Measurements from ENCODE around the gene ATP6V0E1. TPM values are rescaled to one million over a fixed set of nuclear protein-coding genes. Genes with fewer than 3 reads are reported as not detected.

The ATP6V0E1 gene
- total and polyA plus RNA-seq, 2 of the 8 experiments (the other 6 are each of a cell fraction or from before 2014, with no cell fraction given), result 108 to 134 TPM

- H3K4me2 ChIP-seq (ENCODE audit: insufficient read depth in 1 of 2, low read depth in 2 of 2, low read length in 2 of 2), result no peak overlapping the region
- H2AK5ac ChIP-seq (ENCODE audit: low read depth, low read length), result peak overlapping the region; percentile 82; the same call in 1 of the 2 replicates
- H2BK15ac ChIP-seq (ENCODE audit: low read length), result no peak overlapping the region
- no peak overlapping the region for H4K8ac ChIP-seq (ENCODE audit: extremely low read depth, insufficient read depth, low read length)
- H4K20me1 ChIP-seq (replicated peaks in 1 of 2; ENCODE audit: control insufficient read depth in 1 of 2, insufficient read depth in 2 of 2, low read length in 2 of 2), result peaks cover 0 to 6% of the 10 kb centered on the region in 2 experiments
- H3K79me1 ChIP-seq (ENCODE audit: low read depth, low read length), result peaks cover 3% of the 10 kb centered on the region; the same call in 1 of the 2 replicates
- FAIRE-seq (no peak), DNase-seq (ENCODE audit: low read depth in 1 of 2, low spot score in 2 of 2) (no peak)
- peaks cover 0 to 4% (median 1%) of the 10 kb centered on the region in 4 experiments; a peak in 2 of 8 replicates for H3K36me3 ChIP-seq (ENCODE audit: control insufficient read depth in 2 of 4, insufficient read depth in 4 of 4, low read length in 3 of 4)
- H2BK120ac ChIP-seq (replicated peaks; ENCODE audit: low read depth, low read length), result no peak overlapping the region
- H3K23ac ChIP-seq (ENCODE audit: insufficient read length), result no peak overlapping the region
- H2AFZ ChIP-seq (ENCODE audit: low read length), result no peak overlapping the region
- no peak overlapping the region for H3K4me3 ChIP-seq (ENCODE audit: extremely low read depth in 1 of 4, insufficient read depth in 2 of 4, low read depth in 3 of 4, low read length in 4 of 4)
- no peak overlapping the region for H4K91ac ChIP-seq (replicated peaks; ENCODE audit: insufficient read length, low read length)
- no peak overlapping the region for H2BK20ac ChIP-seq (ENCODE audit: low read length)
- no peak overlapping the region for H3K56ac ChIP-seq (replicated peaks; ENCODE audit: insufficient read length, low read depth, low read length)
- no peak overlapping the region for H3K9ac ChIP-seq (replicated peaks in 1 of 4; ENCODE audit: extremely low read depth in 1 of 4, low read depth in 3 of 4, low read length in 3 of 4)
- 82% methylated on average over 2 of the region's 2 CpGs; no CpG with 5 or more reads in 1 of the 2 experiments for WGBS, 2 experiments (ENCODE audit: extremely low coverage in 1 of 2, insufficient coverage in 1 of 2, insufficient read length in 1 of 2, insufficient replicate concordance in 2 of 2, low coverage in 1 of 2, low lambda C conversion rate in 2 of 2, missing lambda C conversion rate in 1 of 2)
- no peak overlapping the region for H4K5ac ChIP-seq (ENCODE audit: insufficient read length, low read depth, low read length)
- ChIA-PET CTCF (ENCODE audit: partially characterized antibody) (interaction anchor here (0.5 to 1.7 kb wide), 8 partner anchors 21 to 308 kb away, joined by 3 to 5 read pairs (median 4); partner anchors contain the start of gene ATP6V0E1), POLR2A (ENCODE audit: partially characterized antibody) (no interaction called here)
- H3K79me2 ChIP-seq (ENCODE audit: control insufficient read depth in 1 of 2, insufficient read depth in 2 of 2, low read length in 2 of 2), result peaks cover 3 to 55% of the 10 kb centered on the region in 2 experiments; a peak in 2 of 4 replicates
- no peaks in the 10 kb centered on the region for H3K23me2 ChIP-seq (ENCODE audit: low read depth, low read length)
- no peak for TF ChIP-seq MAX (IDR thresholded peaks at IDR 0.05)
- TF ChIP-seq CREB1 (IDR thresholded peaks at IDR 0.05), result no peak
- no peak overlapping the region for H3K4ac ChIP-seq (replicated peaks; ENCODE audit: insufficient read length, low read depth, low read length)
- no peak overlapping the region for H3K14ac ChIP-seq (ENCODE audit: insufficient read length)
- H3K27me3 ChIP-seq (replicated peaks in 1 of 4; ENCODE audit: control insufficient read depth in 3 of 4, extremely low read depth in 1 of 4, insufficient read depth in 3 of 4, low read length in 3 of 4), result no peaks in the 10 kb centered on the region
- peaks cover 0 to 6% (median 1%) of the 10 kb centered on the region in 4 experiments; a peak in 2 of 7 replicates for H3K4me1 ChIP-seq (replicated peaks in 1 of 4; ENCODE audit: control insufficient read depth in 3 of 4, insufficient read depth in 4 of 4, low read length in 3 of 4)
- H3K27ac ChIP-seq (ENCODE audit: low read depth, low read length), result no peak overlapping the region; the same call in 1 of the 2 replicates
- H3K18ac ChIP-seq (ENCODE audit: extremely low read depth, low read length), result no peak overlapping the region
- H2BK5ac ChIP-seq (ENCODE audit: low read depth, low read length), result no peak overlapping the region
- no peak overlapping the region for H2BK12ac ChIP-seq (ENCODE audit: low read depth, low read length)
- H3K9me3 ChIP-seq (ENCODE audit: insufficient read depth in 2 of 2, low read depth in 1 of 2, low read length in 1 of 2), result no peaks in the 10 kb centered on the region
Observed at GRCh38 chr5:173015192-173015591, 31.6 kb downstream of the ATP6V0E1 start.
